Activated effector memory CD4-positive, alpha-beta T cell treated with anti-CD3 and anti-CD28 coated beads, Interleukin-2, amount 50 U/mL, for 16 hours (primary cell): ENCODE results near the gene PPA2.
"Not testable (repeated sequence)": the region's sequence is repeated elsewhere in the genome, so short reads cannot be mapped to it uniquely, and the experiment has no call there.

Experiments
- DNase-seq: peaks from one replicate; pipeline ENCODE4 v3.0.0-alpha.2; 2020

The PPA2 gene

DNA sequence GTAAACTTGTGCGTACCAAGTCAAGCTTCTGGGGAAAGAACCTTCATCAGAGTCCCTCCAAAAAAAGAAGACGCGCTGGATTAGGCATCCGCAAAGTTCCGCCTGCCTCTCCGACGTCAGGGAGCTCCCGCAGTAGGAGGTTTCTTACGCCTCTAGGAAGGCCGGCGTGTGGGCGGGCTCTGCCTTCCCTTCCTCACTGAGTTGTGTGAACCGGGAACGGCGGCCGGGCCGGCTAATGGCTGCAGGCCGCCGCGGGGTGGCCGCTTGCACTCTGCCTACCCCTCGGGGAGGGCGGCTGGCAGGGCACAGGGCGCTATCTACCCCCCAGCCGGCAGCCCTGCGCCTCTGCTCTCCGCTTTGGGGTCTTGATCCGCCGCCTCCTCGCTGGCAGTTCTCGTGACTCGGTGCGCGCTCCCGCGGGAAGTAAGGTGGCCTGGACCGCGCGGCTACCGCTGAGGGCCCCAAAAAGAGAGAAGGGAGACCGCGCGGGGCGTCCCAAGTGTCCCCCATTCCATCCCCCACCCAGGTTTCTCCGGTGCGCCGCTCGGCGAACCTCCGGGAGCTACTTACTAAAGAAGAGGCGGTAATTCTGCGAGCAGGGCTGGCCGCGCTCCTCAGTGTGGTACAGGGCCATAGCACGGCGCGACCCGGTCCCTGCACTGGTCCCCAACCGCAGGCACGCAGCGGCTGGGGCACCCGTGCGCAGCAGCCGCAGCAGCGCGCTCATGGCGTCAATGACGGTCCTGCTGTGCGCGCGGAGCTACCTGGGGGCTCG is at the start of gene PPA2:
Gene PPA2 (minus strand): TSS at position 739 of the 775 bp plus-strand sequence. CDS start 12 bp downstream, at position 727.
- peak; percentile 89 for DNase-seq

GRCh38 chr4:105520819-105521790 is 47.2 kb upstream of the PPA2 start:
- DNase-seq: no peak

DNA sequence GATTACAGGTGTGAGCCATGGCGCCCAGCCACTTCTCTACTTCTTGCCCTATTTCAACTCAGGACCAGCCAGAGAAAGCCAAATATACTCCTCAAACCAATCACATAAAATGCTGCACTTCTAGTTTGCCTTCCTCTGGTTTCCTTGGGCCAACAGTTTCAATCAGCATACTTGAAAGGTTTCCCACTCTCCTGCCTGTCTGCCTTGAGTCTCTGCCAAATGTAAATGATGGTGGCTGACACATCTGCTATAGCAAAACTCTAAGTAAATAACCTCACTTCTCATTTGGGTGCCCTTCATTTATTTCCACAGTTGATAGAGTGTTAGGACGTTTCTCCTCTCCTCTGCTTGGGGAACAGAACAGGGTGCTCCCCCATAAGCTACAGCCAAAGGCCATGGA is 36.4 kb upstream of the PPA2 start:
- no peak for DNase-seq

DNA sequence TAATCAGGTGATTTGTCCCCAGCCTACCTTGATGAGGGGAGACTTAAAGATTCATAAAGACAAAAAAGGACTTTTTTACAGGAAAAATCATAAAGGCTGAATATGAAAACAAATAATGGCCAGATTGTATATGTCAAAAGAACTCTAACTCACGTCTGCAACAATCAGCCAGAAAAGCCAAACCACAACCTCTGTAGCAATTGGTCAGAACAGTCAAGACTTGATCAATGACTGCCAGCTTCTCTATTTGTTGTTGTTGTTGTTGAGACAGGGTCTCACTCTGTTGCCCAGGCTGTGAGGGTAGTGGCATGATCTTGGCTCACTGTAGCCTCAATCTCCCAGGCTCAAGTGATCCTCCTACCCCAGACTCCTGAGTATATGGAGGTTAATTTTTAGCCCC is 35.9 kb upstream of the PPA2 start:
- no peak for DNase-seq

DNA sequence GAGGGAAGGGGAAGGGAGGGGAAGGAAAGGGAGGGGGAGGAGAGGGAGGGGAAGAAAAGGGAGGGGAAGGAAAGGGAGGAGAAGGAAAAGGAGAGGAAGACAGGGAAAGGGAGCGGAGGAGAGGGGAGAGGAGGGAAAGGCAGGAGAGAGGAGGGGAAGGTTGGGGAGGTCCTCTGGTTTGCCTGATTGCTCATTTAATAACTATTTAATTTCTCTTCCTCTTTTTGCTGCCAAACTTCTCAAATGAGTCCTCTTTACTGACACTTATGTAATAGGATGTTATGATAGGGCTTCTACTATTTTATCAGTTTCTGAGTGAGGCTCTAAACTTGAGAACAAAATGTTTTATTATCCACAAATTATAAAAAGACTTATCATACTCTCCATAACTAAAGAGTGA is 35.4 kb upstream of the PPA2 start:
- DNase-seq: no peak

- DNase-seq: no peak
Measured at GRCh38 chr4:105504744-105505143, 30.9 kb upstream of the PPA2 start.

- DNase-seq: no peak
Measured at GRCh38 chr4:105503484-105503883, 29.6 kb upstream of the PPA2 start.

DNA sequence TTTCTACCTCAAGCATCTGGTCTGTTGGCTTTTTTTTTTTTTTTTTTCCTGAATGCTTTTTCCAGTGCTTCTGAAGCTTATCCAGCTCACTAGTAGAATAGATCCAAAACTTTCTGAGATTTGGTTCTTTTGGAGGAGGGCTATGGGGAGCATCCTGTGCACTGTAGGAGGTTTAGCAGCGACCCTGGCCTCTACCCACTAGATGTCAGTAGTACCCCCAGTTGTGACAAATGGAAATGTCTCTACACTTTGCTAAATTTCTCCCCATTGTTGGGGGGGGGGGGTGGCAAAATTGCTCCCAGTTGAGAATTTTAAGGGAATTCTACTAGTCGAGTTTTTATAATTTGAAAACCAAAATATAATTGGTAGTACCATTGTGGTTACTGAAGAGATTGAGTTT is 23.0 kb upstream of the PPA2 start:
- no peak for DNase-seq

GRCh38 chr4:105495667-105496066 is 21.8 kb upstream of the PPA2 start:
- no peak for DNase-seq

DNA sequence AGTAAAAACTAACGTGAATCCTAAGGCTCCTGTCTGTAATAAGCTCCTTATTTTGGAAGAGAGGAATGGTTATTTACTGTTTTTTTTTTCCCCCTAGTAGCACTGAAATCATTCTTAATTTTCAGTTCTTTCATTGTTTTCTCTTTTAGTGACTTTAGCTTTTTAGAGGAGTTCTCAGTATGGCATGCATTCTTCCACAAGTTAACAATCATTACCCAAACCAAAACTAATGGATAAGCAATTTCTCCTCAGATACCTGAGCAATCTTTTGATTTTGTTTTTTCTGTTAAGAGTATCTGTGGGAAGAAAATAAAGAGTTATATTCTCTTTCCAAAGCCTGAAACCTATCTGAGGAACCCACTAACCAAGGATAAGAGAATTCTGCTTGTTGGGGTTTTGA is 16.7 kb upstream of the PPA2 start:
- DNase-seq: no peak

DNA sequence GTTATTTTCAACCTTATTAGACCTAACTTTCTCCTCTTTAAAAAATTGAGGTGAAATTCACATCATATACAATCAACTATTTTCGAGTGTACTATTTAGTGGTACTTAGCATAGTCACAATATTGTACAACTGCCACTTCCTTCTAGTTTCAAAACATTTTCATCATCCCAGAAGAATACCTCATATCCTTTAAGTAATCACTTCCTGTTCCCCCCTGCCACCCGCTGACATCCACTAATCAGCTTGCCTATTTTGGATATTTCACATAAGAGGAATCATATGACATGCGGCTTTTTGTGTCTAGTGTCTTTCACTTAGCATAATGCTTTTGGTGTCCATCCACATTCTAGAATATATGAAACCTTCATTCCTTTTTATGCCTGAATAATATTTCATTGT is 10.0 kb upstream of the PPA2 start:
- no peak for DNase-seq

- peak; percentile 94 for DNase-seq
Measured at GRCh38 chr4:105474099-105474518, 247 bp upstream of the PPA2 start.

DNA sequence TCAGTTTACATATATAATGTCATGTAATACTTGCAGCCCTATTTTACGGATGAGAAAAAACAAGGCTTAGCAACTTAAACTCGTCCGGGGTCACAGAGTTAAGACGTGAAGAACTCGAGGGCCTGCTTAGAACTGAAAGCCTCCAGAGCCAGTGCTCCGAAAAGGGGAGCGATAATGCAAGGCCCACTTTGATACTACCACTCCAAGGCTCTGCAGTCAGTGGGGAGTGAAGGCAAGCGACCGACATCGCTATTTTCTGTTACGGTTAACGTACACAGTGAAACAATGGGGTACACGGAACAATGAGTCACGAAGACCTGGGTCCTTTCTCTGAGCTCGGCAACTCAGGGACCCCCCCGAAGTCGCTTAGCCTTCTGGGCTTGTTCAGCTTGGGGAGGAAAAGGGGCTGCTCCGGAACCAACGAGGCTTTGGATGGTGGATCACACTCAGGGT is 965 bp downstream of the PPA2 start:
- DNase-seq: no peak

GRCh38 chr4:105471566-105472176 is 2.2 kb downstream of the PPA2 start:
- peak; percentile 87 for DNase-seq

GRCh38 chr4:105470766-105471165 is 3.1 kb downstream of the PPA2 start:
- no peak for DNase-seq

DNA sequence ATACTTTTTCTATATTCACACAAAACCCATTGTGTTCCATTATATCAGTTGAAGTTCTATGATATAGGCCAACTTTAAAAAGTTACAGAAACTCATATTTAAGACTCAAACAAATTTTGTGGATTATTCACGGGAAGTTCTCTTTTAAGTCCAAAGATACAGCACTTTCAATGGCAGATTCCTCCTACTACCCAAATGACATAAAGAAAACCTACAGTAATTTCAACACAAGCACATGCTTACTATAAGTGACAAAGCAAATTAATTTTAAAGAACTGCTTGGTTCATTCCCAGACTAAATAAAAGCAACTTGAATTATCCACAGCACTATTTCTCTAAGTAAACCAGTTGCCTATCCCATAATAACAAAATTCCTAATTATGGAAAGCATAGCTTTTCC is 4.1 kb downstream of the PPA2 start:
- no peak for DNase-seq

DNA sequence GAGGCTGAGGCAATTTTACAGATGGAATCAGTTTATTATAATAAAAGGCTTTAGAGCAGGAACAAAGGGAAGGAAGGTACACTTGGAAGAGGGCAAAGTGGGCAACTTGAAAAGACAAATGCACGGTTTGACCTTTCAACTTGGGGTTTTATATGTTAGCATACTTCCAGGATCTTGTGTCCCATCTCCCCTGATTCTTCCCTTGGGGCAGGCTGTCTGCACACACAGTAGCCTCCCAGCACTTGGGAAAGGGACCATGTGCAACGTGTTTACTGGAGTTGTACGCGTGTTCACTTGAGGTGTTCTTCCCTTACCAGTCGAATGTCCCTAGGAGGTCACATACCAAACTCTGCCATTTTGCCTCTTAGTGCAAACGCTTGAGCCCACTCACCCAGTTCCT is 7.3 kb downstream of the PPA2 start:
- no peak for DNase-seq

GRCh38 chr4:105464563-105464962 is 9.3 kb downstream of the PPA2 start:
- DNase-seq: not testable (repeated sequence)

GRCh38 chr4:105462576-105462975 is 11.3 kb downstream of the PPA2 start:
- DNase-seq: no peak

GRCh38 chr4:105461621-105462382 is 12.1 kb downstream of the PPA2 start:
- DNase-seq: no peak

- no peak for DNase-seq
Measured at GRCh38 chr4:105461221-105461620, 12.6 kb downstream of the PPA2 start.

DNA sequence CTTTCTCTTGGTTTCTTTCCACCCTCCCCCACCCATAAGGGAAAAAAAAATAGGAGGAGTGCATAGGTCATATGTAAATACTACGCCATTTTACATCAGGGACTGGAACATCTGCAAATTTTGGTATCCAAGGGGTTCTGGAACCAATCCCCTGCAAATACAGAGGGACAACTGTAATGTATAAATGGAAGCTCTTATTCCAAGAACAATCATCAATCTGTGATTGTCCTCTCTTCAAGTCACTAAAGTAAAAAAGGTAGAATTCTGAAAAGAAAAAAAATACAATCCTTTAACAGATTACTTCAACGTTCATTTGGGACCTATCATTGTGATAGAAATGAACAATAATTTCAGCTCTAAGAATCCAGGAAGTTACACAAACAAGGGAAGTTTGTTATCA is 13.6 kb downstream of the PPA2 start:
- DNase-seq: no peak

DNA sequence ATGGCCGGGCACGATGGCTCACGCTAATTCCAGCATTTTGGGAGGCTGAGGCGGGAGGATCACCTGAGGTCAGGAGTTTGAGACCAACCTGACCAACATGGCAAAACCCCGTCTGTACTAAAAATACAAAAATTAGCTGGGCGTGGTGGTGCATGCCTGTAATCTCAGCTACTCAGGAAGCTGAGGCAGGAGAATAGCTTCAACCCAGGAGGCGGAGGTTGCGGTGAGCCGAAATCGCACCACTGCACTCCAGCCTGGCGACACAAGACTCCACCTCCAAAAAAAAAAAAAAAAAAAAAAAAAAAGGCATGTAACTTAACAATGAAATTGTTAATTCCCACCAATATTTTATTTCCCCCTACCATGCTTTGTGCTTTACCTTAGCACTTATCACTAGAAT is 15.3 kb downstream of the PPA2 start:
- DNase-seq: not testable (repeated sequence)
